H1 (cell line): Measurements from ENCODE around the gene CXCL12. TPM values are rescaled to one million over a fixed set of nuclear protein-coding genes. Genes with fewer than 3 reads are reported as not detected.

Experiments used
- CTCF ChIA-PET: fragments of 300-600 bp; sonication (Branson Sonifier 250); formaldehyde crosslinking; loops from one replicate; lab custom pipeline; 2021; ENCODE audit not compliant: partially characterized antibody; lab: Charles Lee
- POLR2A ChIA-PET: fragments of 300-600 bp; sonication (Branson Sonifier 250); formaldehyde crosslinking; loops from one replicate; lab custom pipeline; 2021; ENCODE audit warnings: inconsistent platforms; ENCODE audit not compliant: partially characterized antibody; lab: Charles Lee
- DNase-seq, 2 experiments: peaks; one replicate each; pipeline versions ENCODE4 v3.0.0 to v3.0.0-alpha.2; 2010 to 2022; ENCODE audit warnings: low spot score in 2 of 2, low read depth in 1 of 2, mixed read lengths in 1 of 2
- FAIRE-seq: peaks from 2 replicates; lab custom pipeline; 2011; peaks lifted over from hg19 to GRCh38; lab: Jason Lieb, UNC
- H2AFZ ChIP-seq: 2 replicates; pipeline ENCODE4 v1.8.1; 2012; ENCODE audit warnings: low read length, inconsistent platforms
- H2AK5ac ChIP-seq: 2 replicates; pipeline ENCODE4 v1.6.1; 2013; ENCODE audit warnings: low read depth, low read length
- H2BK120ac ChIP-seq: replicated peaks from 2 replicates; pipeline ENCODE3; 2013; ENCODE audit warnings: low read depth, low read length, inconsistent platforms
- H2BK12ac ChIP-seq: 2 replicates; pipeline ENCODE4 v1.6.1; 2013; ENCODE audit warnings: low read depth, low read length
- H2BK15ac ChIP-seq: 2 replicates; pipeline ENCODE4 v1.6.1; 2013; ENCODE audit warnings: low read length
- H2BK20ac ChIP-seq: 2 replicates; pipeline ENCODE4 v1.6.1; 2013; ENCODE audit warnings: low read length
- H2BK5ac ChIP-seq: 2 replicates; pipeline ENCODE4 v1.6.1; 2013; ENCODE audit warnings: low read depth, low read length
- H3K14ac ChIP-seq: 2 replicates; pipeline ENCODE4 v1.6.1; 2013; ENCODE audit warnings: inconsistent platforms; ENCODE audit not compliant: insufficient read length
- H3K18ac ChIP-seq: 2 replicates; pipeline ENCODE4 v1.6.1; 2013; ENCODE audit warnings: low read length; ENCODE audit errors: extremely low read depth
- H3K23ac ChIP-seq: 2 replicates; pipeline ENCODE4 v1.6.1; 2013; ENCODE audit warnings: inconsistent platforms; ENCODE audit not compliant: insufficient read length
- H3K23me2 ChIP-seq: 2 replicates; pipeline ENCODE4 v1.6.1; 2013; ENCODE audit warnings: low read depth, low read length
- H3K27ac ChIP-seq: 2 replicates; pipeline ENCODE4 v1.6.1; 2011; ENCODE audit warnings: low read depth, low read length, inconsistent platforms
- H3K27me3 ChIP-seq, 4 experiments: replicated peaks in 1 of 4; 1 replicate in 1 of 4; 2 replicates in 3 of 4; pipeline versions ENCODE4 v1.6.1 to v1.8.1; 2011 to 2013; ENCODE audit warnings: low read length in 3 of 4, mild to moderate bottlenecking in 3 of 4, inconsistent platforms in 2 of 4, mixed read lengths in 2 of 4, moderate library complexity in 1 of 4; ENCODE audit not compliant: control insufficient read depth in 3 of 4, insufficient read depth in 3 of 4; ENCODE audit errors: extremely low read depth in 1 of 4
- H3K36me3 ChIP-seq, 4 experiments: 2 replicates each; pipeline versions ENCODE4 v1.6.1 to v1.8.1; 2011 to 2013; ENCODE audit warnings: mild to moderate bottlenecking in 4 of 4, low read length in 3 of 4, moderate library complexity in 2 of 4, control low read depth in 1 of 4, inconsistent platforms in 1 of 4; ENCODE audit not compliant: insufficient read depth in 4 of 4, control insufficient read depth in 2 of 4
- H3K4ac ChIP-seq: replicated peaks from 2 replicates; pipeline ENCODE3; 2013; ENCODE audit warnings: low read length, low read depth, mixed read lengths, inconsistent platforms; ENCODE audit not compliant: insufficient read length
- H3K4me1 ChIP-seq, 4 experiments: replicated peaks in 1 of 4; 1 replicate in 1 of 4; 2 replicates in 3 of 4; pipeline versions ENCODE4 v1.6.1 to v1.8.1; 2011 to 2013; ENCODE audit warnings: low read length in 3 of 4, inconsistent platforms in 2 of 4, mixed read lengths in 1 of 4; ENCODE audit not compliant: insufficient read depth in 4 of 4, control insufficient read depth in 3 of 4
- H3K4me2 ChIP-seq, 2 experiments: 2 replicates each; pipeline versions ENCODE4 v1.6.1 to v1.8.1; 2011 to 2013; ENCODE audit warnings: low read depth in 2 of 2, low read length in 2 of 2, control low read depth in 1 of 2, inconsistent platforms in 1 of 2, mild to moderate bottlenecking in 1 of 2; ENCODE audit not compliant: insufficient read depth in 1 of 2
- H3K4me3 ChIP-seq, 4 experiments: fragments of 200-600, 300-600 bp in 1 of 4; sonication (generic), shearing (Covaris generic), sonication (Bioruptor Twin) in 1 of 4; 2 replicates each; pipeline versions ENCODE4 v1.5.1 to v1.8.1; 2011 to 2016; ENCODE audit warnings: low read length in 4 of 4, low read depth in 3 of 4, control low read depth in 2 of 4, inconsistent platforms in 2 of 4, mild to moderate bottlenecking in 2 of 4, mixed read lengths in 1 of 4, moderate library complexity in 1 of 4; ENCODE audit not compliant: insufficient read depth in 2 of 4; ENCODE audit errors: extremely low read depth in 1 of 4
- H3K56ac ChIP-seq: replicated peaks from 2 replicates; pipeline ENCODE3; 2013; ENCODE audit warnings: low read depth, mild to moderate bottlenecking, mixed read lengths, low read length, inconsistent platforms; ENCODE audit not compliant: insufficient read length
- H3K79me1 ChIP-seq: 2 replicates; pipeline ENCODE4 v1.6.1; 2013; ENCODE audit warnings: low read depth, low read length, control low read depth
- H3K79me2 ChIP-seq, 2 experiments: 2 replicates each; pipeline versions ENCODE4 v1.6.1 to v1.8.1; 2012 to 2013; ENCODE audit warnings: low read length in 2 of 2, mild to moderate bottlenecking in 2 of 2, inconsistent platforms in 1 of 2; ENCODE audit not compliant: insufficient read depth in 2 of 2, control insufficient read depth in 1 of 2
- H3K9ac ChIP-seq, 4 experiments: replicated peaks in 1 of 4; 1 replicate in 1 of 4; 2 replicates in 3 of 4; pipeline versions ENCODE4 v1.6.1 to v1.8.1; 2011 to 2013; ENCODE audit warnings: low read depth in 3 of 4, low read length in 3 of 4, control low read depth in 2 of 4, mild to moderate bottlenecking in 2 of 4, moderate library complexity in 2 of 4, inconsistent platforms in 1 of 4; ENCODE audit errors: extremely low read depth in 1 of 4
- H3K9me3 ChIP-seq, 2 experiments: 2 replicates each; pipeline versions ENCODE4 v1.6.1 to v1.8.1; 2012 to 2013; ENCODE audit warnings: mild to moderate bottlenecking in 2 of 2, moderate library complexity in 2 of 2, control low read depth in 1 of 2, inconsistent platforms in 1 of 2, low read depth in 1 of 2, low read length in 1 of 2, mixed read lengths in 1 of 2; ENCODE audit not compliant: insufficient read depth in 2 of 2
- H4K20me1 ChIP-seq, 2 experiments: replicated peaks in 1 of 2; 2 replicates each; pipeline versions ENCODE3 to v1.8.1; 2011 to 2013; ENCODE audit warnings: inconsistent platforms in 2 of 2, low read length in 2 of 2, mild to moderate bottlenecking in 1 of 2; ENCODE audit not compliant: insufficient read depth in 2 of 2, control insufficient read depth in 1 of 2
- H4K5ac ChIP-seq: 2 replicates; pipeline ENCODE4 v1.6.1; 2013; ENCODE audit warnings: low read length, low read depth, mixed read lengths, inconsistent platforms; ENCODE audit not compliant: insufficient read length
- H4K8ac ChIP-seq: 2 replicates; pipeline ENCODE4 v1.8.0; 2013; ENCODE audit warnings: mild to moderate bottlenecking, moderate library complexity, low read length, inconsistent platforms; ENCODE audit not compliant: insufficient read depth; ENCODE audit errors: extremely low read depth
- H4K91ac ChIP-seq: replicated peaks from 2 replicates; pipeline ENCODE3; 2013; ENCODE audit warnings: low read length, mixed read lengths, inconsistent platforms; ENCODE audit not compliant: insufficient read length
- BACH1 ChIP-seq: IDR thresholded peaks from 2 replicates; pipeline ENCODE4 v1.6.1; 2012; ENCODE audit warnings: low read length, improper control_type of control experiment
- WGBS, 2 experiments: shearing (Covaris generic) in 1 of 2; methylation state at CpG; one replicate each; pipeline versions ENCODE4 v1.1.6 to v1.1.7; 2013 to 2015; ENCODE audit warnings: low lambda C conversion rate in 2 of 2, mixed read lengths in 2 of 2, inconsistent platforms in 1 of 2, low coverage in 1 of 2, missing lambda C conversion rate in 1 of 2; ENCODE audit not compliant: insufficient replicate concordance in 2 of 2, insufficient coverage in 1 of 2, insufficient read length in 1 of 2; ENCODE audit errors: extremely low coverage in 1 of 2, missing lambda C conversion rate in 1 of 2; 5-methylcytosine and 5-hydroxymethylcytosine counted together
- polyA plus RNA-seq, 7 experiments: library from polyadenylated mRNA; depleted of rRNA in 3 of 7; stranded (reverse) in 5 of 7; unstranded in 2 of 7; fragments of >200 nt in 5 of 7; fragments of 200-250 nt in 2 of 7; gene quantifications; 1 replicate in 5 of 7; 2 replicates in 1 of 7; 4 replicates in 1 of 7; pipeline versions ENCODE4 v1.2.1 to v1.2.3, GENCODE V29; 2011 to 2013; ENCODE audit warnings: missing spikeins in 2 of 7, mixed read lengths in 2 of 7
- total RNA-seq: library from RNA; stranded (reverse); fragmentation: NEBNext Ultra II Directional; extraction: Animal tissue kit (Norgen Biotek cat#: 25700); gene quantifications from 2 replicates; pipeline ENCODE4 v1.2.1, GENCODE V29; 2021

CXCL12 gene
- total and polyA plus RNA-seq, 2 of the 8 experiments (the other 6 are each of a cell fraction or from before 2014, with no cell fraction given) = 51.4 to 53.8 TPM

DNA sequence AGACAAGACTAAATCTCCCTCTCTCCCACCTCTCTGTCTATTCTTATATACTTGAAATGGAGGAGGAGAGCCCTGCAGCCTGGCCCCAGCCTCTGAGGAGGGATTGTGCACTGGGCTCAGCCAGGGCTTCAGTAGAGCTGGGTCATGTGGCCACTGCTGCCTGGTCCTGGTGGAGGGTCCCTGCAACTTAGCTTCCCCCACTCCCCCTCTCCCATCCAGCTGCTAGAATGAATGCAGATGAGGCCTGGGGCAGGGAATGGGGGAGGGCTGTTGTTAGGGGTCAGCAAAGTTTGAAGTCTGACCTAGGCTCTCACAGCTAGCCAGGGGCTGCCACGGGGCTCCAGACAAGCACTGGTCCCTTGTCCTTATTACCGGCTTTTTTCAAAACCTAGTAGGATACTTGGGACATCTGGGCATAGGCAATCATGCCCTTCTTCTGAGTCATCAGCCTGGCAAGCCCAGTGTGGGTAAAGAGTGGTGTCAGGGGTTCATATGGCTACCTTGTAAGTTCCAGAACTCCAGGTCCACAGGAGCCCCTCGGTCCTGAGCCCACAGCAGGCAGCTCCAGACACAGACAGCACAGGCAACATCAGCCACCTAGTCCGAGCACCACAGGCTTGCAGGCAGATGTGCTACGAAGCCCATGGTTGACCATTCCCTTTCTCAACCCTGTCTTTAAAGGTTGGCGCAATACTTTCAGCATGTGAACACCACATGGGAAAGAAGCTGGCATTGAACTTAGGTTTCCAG lies 12.8 kb upstream of the CXCL12 start:
- H2AFZ ChIP-seq = no peak overlapping the region
- DNase-seq (no peak), FAIRE-seq (no peak)
- no peaks in the 10 kb centered on the region for H3K79me2 ChIP-seq
- no peak overlapping the region for H4K5ac ChIP-seq
- H3K4me2 ChIP-seq = no peak overlapping the region
- H4K91ac ChIP-seq = peak overlapping the region; percentile 77
- ChIA-PET CTCF (interaction anchor here (0.7 to 4.3 kb wide), 15 partner anchors 11 to 708 kb away, joined by 3 to 32 read pairs (median 4); no protein-coding TSS in a partner anchor), POLR2A (interaction anchor here (0.9 to 1.3 kb wide), 2 partner anchors 11 to 14 kb away, joined by 3 read pairs; no protein-coding TSS in a partner anchor)
- H4K8ac ChIP-seq = no peak overlapping the region
- no peak overlapping the region for H3K4me3 ChIP-seq
- H2BK15ac ChIP-seq = peak overlapping the region; percentile 55
- H3K18ac ChIP-seq = peak overlapping the region; percentile 79; the same call in 1 of the 2 replicates
- peaks cover 0 to 2% (median 0%) of the 10 kb centered on the region in 4 experiments; a peak in 1 of 7 replicates for H3K27me3 ChIP-seq
- H2BK20ac ChIP-seq = peak overlapping the region; percentile 100
- H3K9ac ChIP-seq = no peak overlapping the region
- peak overlapping the region; percentile 70 for H3K4ac ChIP-seq
- WGBS, 2 experiments = 80% methylated on average over 6 of the region's 6 CpGs; no CpG with 5 or more reads in 1 of the 2 experiments
- H2BK5ac ChIP-seq = peak overlapping the region; percentile 69; the same call in 1 of the 2 replicates
- H3K36me3 ChIP-seq = no peaks in the 10 kb centered on the region
- H3K23me2 ChIP-seq = no peaks in the 10 kb centered on the region; the same call in 1 of the 2 replicates
- H3K56ac ChIP-seq = no peak overlapping the region
- peak overlapping the region; percentile 65 for H2BK120ac ChIP-seq
- no peaks in the 10 kb centered on the region for H3K79me1 ChIP-seq
- H2BK12ac ChIP-seq = peak overlapping the region; percentile 99
- no peak overlapping the region for H3K27ac ChIP-seq
- H2AK5ac ChIP-seq = peak overlapping the region; percentile 99; the same call in 1 of the 2 replicates
- peaks cover 7 to 25% (median 23%) of the 10 kb centered on the region in 4 experiments for H3K4me1 ChIP-seq
- no peak overlapping the region for H3K23ac ChIP-seq
- H3K14ac ChIP-seq = no peak overlapping the region
- H4K20me1 ChIP-seq = no peaks in the 10 kb centered on the region
- no peaks in the 10 kb centered on the region for H3K9me3 ChIP-seq
- TF ChIP-seq BACH1 = no peak
